Body of pancreas (tissue), 4 donors: Measurements from ENCODE around the gene A3GALT2.

Experiments
- POLR2A ChIP-seq, 3 donors: fragments of 450-650 bp; IDR thresholded peaks; one replicate each; pipeline ENCODE4 v1.6.1; 2016; ENCODE audit warnings: antibody characterized with exemption in 3 of 3, mild to moderate bottlenecking in 2 of 3
- TF ChIP-seq, protein P1 (sequence below), 7 experiments: fragments of 450-650 bp in 4 of 7; fragments of 200-600 bp in 3 of 7; sonication (generic) in 3 of 7; IDR thresholded peaks; one replicate each; pipeline ENCODE4 v1.5.1; 2016 to 2019; ENCODE audit warnings: antibody characterized with exemption in 7 of 7

- TF ChIP-seq, protein P1, sequence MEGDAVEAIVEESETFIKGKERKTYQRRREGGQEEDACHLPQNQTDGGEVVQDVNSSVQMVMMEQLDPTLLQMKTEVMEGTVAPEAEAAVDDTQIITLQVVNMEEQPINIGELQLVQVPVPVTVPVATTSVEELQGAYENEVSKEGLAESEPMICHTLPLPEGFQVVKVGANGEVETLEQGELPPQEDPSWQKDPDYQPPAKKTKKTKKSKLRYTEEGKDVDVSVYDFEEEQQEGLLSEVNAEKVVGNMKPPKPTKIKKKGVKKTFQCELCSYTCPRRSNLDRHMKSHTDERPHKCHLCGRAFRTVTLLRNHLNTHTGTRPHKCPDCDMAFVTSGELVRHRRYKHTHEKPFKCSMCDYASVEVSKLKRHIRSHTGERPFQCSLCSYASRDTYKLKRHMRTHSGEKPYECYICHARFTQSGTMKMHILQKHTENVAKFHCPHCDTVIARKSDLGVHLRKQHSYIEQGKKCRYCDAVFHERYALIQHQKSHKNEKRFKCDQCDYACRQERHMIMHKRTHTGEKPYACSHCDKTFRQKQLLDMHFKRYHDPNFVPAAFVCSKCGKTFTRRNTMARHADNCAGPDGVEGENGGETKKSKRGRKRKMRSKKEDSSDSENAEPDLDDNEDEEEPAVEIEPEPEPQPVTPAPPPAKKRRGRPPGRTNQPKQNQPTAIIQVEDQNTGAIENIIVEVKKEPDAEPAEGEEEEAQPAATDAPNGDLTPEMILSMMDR (IDR thresholded peaks at IDR 0.05): no peak
- no peak for TF ChIP-seq POLR2A (IDR thresholded peaks at IDR 0.05)
Measured at GRCh38 chr1:33284049-33284448, 36.8 kb downstream of the A3GALT2 start.
